Mucosa of descending colon (tissue), 3 donors: Measurements from ENCODE around the gene TAF15. TPM values are rescaled to one million over a fixed set of nuclear protein-coding genes. Genes with fewer than 3 reads are reported as not detected.

Experiments
- ATAC-seq: fragments of 200-7000 bp; cut with Tn5 transposase; one replicate; pipeline ENCODE4 v1.9.1; 2020; ENCODE audit warnings: mild to moderate bottlenecking, moderate library complexity
- DNase-seq, 3 donors: peaks; one replicate each; pipeline ENCODE4 v3.0.0-alpha.2; 2020
- H3K36me3 ChIP-seq: fragments of 200-600 bp; one replicate; pipeline ENCODE4 v1.8.0; 2021; ENCODE audit warnings: low read depth, mild to moderate bottlenecking
- H3K4me1 ChIP-seq: fragments of 200-600 bp; one replicate; pipeline ENCODE4 v1.8.0; 2021; ENCODE audit warnings: low read depth, mild to moderate bottlenecking
- H3K4me3 ChIP-seq: fragments of 200-600 bp; one replicate; pipeline ENCODE4 v1.8.0; 2021; ENCODE audit warnings: mild to moderate bottlenecking
- H3K9me3 ChIP-seq: fragments of 200-600 bp; one replicate; pipeline ENCODE4 v1.8.0; 2021; ENCODE audit warnings: mild to moderate bottlenecking
- CTCF ChIP-seq: fragments of 200-600 bp; IDR thresholded peaks from one replicate; pipeline ENCODE4 v1.8.0; 2022; ENCODE audit warnings: antibody characterized with exemption, mild to moderate bottlenecking
- intact Hi-C, 2 donors: fragments of 100-400 bp; cut with DNase I in 1 of 2; cut with micrococcal nuclease in 1 of 2; formaldehyde crosslinking; loops; one replicate each; pipeline versions ENCODE4 v1.11.0 to v1.11.1; 2022; cut with DNase I, micrococcal nuclease
- total RNA-seq, 3 donors: library from RNA; stranded (reverse); fragmentation: NEBNext Ultra II Directional in 2 of 3; extraction: Animal tissue kit (Norgen Biotek cat#: 25700) in 2 of 3; gene quantifications; one replicate each; pipeline versions ENCODE4 v1.2.1 to v1.2.4, GENCODE V29; 2021 to 2023
- donor health status: DM: no; HTN: no; CAD: no; lungs with moderate emphysema.
- donor health status: DM: no; HTN: no; CAD: no.
- donor health status: DM: no; HTN: yes; CAD: no.

The TAF15 gene
- total RNA-seq, 3 donors from 2014 or later, result 131 to 165 (median 159) TPM

- Histone ChIP-seq H3K36me3 (no peaks in the 10 kb centered on the region), H3K9me3 (no peaks in the 10 kb centered on the region), H3K4me3 (no peak overlapping the region), H3K4me1 (no peaks in the 10 kb centered on the region)
- DNase-seq, result no peak
- no peak for ATAC-seq
- no peak for TF ChIP-seq CTCF
- intact Hi-C loops, result no loop called here
Measured at GRCh38 chr17:35867574-35867973, 58.3 kb downstream of the TAF15 start.

GRCh38 chr17:35868737-35869136, 59.5 kb downstream of the TAF15 start, which contains the start of gene HEATR9:
Gene HEATR9, minus strand, starts transcription at chr17:35868891. Its CDS starts 149 bp downstream, at chr17:35868742.
- no peak within 1 kb of the TSS for H3K4me3 ChIP-seq
- no peaks in the 10 kb centered on the region for H3K9me3 ChIP-seq
- H3K4me1 ChIP-seq, result no peaks in the 10 kb centered on the region
- no peak for TF ChIP-seq CTCF
- DNase-seq (no peak), ATAC-seq (no peak)
- intact Hi-C loops, result no loop called here
- no peaks in the 10 kb centered on the region for H3K36me3 ChIP-seq

- ATAC-seq (no peak), DNase-seq (no peak)
- H3K4me3 ChIP-seq, result no peak overlapping the region
- intact Hi-C loops, result no loop called here
- TF ChIP-seq CTCF, result no peak
- H3K4me1 ChIP-seq, result no peaks in the 10 kb centered on the region
- no peaks in the 10 kb centered on the region for H3K36me3 ChIP-seq
- no peaks in the 10 kb centered on the region for H3K9me3 ChIP-seq
Measured at GRCh38 chr17:35870906-35871819, 61.9 kb downstream of the TAF15 start.

- DNase-seq (no peak), ATAC-seq (no peak)
- H3K9me3 ChIP-seq, result no peaks in the 10 kb centered on the region
- intact Hi-C loops, result no loop called here
- H3K36me3 ChIP-seq, result no peaks in the 10 kb centered on the region
- no peak overlapping the region for H3K4me3 ChIP-seq
- no peak for TF ChIP-seq CTCF
- no peaks in the 10 kb centered on the region for H3K4me1 ChIP-seq
Measured at GRCh38 chr17:35872196-35872980, 63.1 kb downstream of the TAF15 start.

GRCh38 chr17:35875072-35875799, 66.0 kb downstream of the TAF15 start:
- no peak for TF ChIP-seq CTCF
- ATAC-seq (peak; percentile 46), DNase-seq (no peak)
- H3K36me3 ChIP-seq, result no peaks in the 10 kb centered on the region
- H3K9me3 ChIP-seq, result no peaks in the 10 kb centered on the region
- intact Hi-C loops, result no loop called here
- H3K4me3 ChIP-seq, result no peak overlapping the region
- no peaks in the 10 kb centered on the region for H3K4me1 ChIP-seq
